Skeletal muscle cell (primary cell): ENCODE measurements around the gene HPDL.
"Not testable (repeated sequence)": the region's sequence is repeated elsewhere in the genome, so short reads cannot be mapped to it uniquely, and the experiment has no call there.

ENCODE experiments used
- DNase-seq: peaks from one replicate; pipeline ENCODE4 v3.0.0-alpha.2; 2010; ENCODE audit warnings: low read depth
- H3K4me3 ChIP-seq: 2 replicates; pipeline ENCODE4 v1.5.1; 2011; ENCODE audit warnings: low read depth, mild to moderate bottlenecking, control low read depth, low read length, moderate library complexity

The HPDL gene

DNA sequence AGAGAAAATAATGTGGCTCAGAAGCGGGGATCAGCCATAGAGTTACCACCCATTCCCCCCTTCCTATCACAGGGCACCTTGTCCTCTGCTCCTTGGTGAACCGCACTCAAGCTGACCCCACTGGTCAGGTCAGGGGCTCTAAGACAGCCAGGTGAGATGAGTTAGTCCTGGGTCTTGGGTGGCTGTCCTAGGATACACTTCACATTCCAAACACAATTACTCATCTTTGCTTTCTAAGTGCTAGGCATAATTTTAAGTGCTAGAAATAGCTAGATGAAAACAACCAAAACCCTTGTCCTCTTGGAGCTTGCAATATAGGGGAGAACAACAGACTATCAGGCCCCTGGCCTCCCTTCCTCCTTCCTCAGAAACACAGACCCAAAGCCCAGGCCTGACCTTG is 21.3 kb downstream of the HPDL start:
- no peak for DNase-seq

DNA sequence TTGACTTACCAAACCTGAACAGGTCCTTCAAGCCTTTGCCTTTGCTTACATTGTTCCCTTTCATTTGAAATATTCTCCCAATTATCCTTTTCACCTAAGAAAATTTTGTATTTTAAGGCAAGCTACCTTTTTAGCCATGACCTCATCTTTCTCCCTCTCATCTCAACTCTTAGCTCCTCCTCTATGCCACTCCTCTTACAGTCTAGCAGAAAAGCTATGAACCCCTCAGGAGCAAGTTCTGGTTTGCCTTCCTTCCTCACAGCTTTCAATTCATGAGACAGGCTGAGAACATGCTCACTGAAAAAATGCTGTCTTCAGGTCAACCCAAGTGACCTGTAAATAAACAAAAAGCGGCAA is 21.9 kb downstream of the HPDL start:
- no peak for DNase-seq
- no peak overlapping the region for H3K4me3 ChIP-seq

More for the DNA sequence above, 21.3 kb downstream of the HPDL start:
- H3K4me3 ChIP-seq = no peak overlapping the region

DNA sequence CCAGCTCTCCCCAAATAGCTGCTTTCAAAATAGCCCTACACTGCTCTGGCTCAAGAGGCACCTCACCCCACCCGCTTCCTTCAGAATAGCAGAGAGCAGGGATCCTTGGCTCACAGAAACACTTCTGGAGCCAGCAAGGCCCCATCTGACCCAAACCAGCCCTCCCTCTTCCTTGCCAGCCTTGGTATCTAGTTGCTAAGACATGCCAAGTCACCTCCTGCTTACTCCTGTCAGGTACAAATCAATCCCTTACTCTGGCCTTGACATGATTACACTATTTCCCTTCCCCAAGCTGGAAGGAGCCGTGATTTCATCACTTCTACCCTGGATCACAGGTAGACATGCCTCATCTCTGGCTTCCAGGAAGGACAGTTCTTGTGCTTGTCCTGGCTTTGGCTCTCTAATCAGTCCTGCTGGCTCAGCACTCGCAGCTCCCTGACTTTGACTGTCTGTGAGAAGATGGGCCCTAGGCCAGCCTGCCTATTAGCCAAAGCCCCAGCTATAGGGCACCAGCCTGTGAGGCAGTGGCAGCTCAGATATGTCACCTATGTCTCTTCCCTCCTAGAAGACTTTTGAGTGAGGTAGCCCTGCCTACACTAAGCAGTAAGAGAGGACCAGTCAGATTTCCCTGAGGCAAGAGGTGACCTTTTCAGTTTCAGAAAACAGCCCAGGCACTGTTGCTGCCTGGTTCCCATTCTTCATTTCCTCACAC is 22.4 kb downstream of the HPDL start:
- H3K4me3 ChIP-seq = no peak overlapping the region
- no peak for DNase-seq

DNA sequence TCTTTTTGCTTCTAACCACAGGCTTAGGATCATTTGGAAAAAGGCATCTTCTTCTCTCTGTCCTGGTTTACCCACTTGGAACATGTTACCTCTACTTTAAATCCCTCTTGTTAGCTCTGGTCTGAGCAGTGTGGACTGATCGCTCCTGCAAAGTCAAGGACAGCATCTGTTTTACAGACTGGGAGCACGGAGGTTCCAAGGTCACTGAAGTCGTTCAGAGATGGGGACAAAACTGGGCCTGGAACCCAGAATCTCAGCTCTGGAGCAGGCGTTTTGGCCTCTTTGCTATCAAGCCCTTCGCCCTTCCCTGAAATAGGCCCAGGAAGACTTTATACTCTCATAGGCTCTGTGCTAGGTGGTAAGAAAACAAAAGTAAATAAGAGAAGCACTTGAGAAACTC is 24.8 kb downstream of the HPDL start:
- DNase-seq = no peak
- H3K4me3 ChIP-seq = no peak overlapping the region

DNA sequence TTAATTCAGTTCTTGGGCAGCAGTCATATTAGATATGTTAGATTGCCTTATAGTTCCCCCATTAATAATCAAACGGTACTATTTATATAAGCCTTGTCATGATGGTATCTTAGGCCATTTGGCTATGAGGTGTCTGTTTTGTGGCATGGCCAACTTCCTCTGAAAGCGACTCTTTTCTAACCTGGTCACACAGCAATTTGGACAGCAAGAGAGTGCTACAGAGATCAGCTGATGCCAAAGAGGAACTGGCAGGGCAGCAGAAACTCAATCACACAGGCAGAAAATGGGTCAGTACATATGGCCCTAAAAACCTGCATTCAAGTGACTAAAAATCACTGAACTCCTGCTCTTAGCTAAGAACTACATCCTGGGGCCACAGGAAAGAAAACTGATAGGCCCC is 27.0 kb downstream of the HPDL start:
- no peak for DNase-seq
- H3K4me3 ChIP-seq = no peak overlapping the region

DNA sequence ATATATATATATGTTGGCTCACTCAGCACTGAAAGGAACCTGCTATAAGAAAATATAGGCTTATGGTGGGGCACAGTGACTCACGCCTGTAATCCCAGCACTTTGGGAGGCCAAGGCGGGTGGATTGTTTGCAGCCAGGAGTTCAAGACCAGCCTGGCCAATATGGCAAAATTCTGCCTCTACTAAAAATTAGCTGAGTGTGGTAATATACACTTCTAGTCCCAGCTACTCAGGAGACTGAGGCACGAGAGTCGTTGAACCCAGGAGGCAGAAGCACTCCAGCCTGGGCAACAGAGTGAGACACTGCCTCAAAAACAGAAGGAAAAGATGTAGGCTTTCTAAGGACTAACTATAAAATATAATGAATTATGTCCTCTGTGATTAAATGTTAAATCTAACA is 28.1 kb downstream of the HPDL start:
- H3K4me3 ChIP-seq = no peak overlapping the region
- no peak for DNase-seq

DNA sequence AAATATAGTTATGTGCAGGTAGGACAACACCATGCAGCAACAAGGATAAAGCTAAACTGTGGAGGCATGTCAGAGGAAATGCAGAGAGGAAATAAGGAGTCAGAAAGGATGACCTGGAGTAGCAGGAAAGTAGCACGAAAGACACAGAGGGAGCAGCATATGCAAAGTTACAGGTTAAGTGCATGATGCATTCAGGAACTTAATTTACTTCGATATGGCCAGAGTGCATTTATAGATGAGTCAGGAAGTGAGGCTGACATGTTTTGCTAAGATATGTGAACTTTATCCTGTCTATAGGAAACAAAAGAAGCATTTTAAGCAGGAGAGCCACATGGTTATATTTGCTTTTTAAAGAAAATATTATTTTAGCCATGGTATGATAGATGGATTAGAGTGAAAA is 29.0 kb downstream of the HPDL start:
- H3K4me3 ChIP-seq = no peak overlapping the region
- DNase-seq = no peak

DNA sequence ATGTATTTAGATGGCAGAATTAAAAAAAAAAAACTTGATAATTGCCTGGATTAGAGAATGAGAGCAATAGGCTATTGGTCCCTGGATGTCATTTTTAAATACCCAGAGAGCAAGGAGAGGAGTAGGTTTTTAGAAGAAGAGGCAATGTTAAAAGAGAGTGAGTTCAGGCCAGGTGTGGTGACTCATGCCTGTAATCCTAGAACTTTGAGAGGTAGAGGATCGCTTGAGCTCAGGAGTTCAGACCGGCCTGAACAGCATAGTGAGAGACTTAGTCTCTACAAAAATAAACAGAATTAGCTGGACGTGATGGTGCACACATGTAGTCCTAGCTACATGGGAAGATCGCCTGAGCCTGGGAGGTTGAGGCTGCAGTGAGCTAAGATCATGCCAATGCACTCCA is 29.5 kb downstream of the HPDL start:
- DNase-seq = no peak
- no peak overlapping the region for H3K4me3 ChIP-seq

DNA sequence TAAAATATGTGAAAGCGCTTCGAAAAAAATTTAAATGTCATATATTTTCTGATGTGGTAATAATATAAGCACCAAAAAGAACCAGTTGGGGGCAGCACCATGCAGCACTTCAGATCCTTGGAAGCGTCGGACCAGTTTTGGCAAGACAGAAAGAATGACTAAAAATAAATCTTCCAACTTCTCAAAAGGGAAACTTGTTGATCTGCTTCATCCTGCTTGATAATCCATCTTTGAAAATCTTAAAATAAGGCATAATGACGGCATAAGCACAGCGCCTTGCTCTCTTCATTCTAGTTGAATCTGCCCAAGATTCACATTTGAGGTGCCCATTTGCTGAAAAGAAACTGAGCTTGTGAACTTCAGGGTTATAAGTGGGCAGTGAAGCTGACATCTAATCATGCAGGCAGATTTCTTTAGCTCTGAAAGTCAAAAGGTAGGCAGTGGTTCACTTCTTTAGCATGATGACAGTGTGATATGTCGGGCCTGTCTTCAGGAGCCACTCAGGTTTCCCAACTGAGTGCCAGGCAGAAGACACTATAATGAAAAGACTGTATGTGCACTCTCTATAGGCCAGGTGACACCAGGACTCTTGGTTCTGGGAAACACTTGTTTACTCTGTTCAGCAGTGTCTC is 33.3 kb downstream of the HPDL start:
- no peak overlapping the region for H3K4me3 ChIP-seq
- DNase-seq = peak; percentile 32

DNA sequence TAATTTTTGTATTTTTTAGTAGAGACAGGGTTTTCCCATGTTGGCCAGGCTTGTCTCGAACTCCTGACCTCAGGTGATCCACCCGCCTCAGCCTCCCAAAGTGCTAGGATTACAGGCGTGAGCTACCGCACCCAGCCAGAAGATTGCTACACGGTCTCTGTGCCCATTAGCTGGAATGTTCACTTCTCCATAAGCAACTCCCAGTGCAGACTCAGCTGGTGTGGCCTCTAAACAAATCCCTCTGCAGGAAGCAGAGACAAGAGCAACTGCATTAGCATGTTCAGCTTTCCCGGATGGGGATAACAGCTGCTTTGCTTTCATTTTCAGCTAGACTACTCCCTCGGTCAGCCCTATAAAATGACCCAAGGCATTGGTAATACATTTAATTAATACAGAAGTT is 34.3 kb downstream of the HPDL start:
- DNase-seq = peak; percentile 50
- H3K4me3 ChIP-seq = not testable (repeated sequence)

DNA sequence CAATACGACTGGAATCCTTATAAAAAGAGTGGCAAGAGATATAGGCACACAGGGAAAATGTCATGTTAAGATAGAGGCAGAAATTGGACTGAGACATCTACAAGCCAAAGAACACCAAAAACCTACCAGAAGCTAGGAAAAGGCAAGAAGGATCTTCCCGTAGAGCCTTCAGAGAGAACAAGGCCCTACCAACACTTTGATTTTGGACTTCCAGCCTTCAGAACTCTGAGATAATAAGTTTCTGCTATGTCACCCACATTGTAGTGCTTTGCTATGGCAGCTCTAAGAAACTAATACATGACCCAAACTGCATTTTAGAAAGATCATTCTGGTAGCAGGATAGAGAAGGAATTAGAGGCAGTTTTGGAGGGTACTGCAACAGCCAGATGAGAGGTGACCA is 37.6 kb downstream of the HPDL start:
- no peak for DNase-seq
- H3K4me3 ChIP-seq = no peak overlapping the region

DNA sequence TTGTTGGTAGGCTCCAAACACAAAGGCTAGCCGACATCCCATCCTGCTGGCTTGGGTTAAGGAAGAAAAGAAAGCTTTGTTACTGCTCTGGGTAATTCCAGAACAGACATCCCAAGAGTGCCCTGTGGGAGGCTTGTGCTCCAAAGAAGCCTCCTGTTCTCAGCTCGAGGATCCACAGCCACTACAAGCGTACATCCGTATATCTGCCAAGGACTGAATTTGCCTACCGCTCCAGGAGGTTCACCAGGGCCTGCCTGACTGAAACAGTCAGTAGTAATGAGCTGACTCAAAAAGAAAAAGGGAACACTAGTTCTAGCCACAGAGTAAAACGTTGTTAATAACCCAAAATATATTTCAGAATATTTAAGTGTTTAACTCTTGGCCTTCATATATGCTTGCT is 38.4 kb downstream of the HPDL start:
- DNase-seq = no peak
- no peak overlapping the region for H3K4me3 ChIP-seq

DNA sequence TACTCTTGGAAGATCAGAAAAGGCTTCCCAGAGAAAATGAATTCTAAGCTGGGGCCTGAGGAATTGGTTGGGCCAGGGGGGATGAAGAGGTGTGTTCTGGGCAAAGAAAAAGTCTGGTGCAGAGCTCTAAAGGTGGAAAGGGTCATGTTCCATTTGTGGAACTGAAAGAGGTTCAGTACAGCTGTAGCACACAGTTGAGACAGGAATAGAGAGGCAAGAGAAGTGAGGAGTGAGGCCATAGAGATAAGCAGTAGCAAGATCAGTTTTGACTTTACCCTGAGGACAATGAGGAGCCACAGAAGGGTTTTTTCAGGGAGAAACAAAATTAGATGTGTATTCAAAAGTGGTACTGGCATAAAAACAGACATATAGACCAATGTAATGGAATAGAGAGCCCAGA is 43.9 kb downstream of the HPDL start:
- H3K4me3 ChIP-seq = no peak overlapping the region
- DNase-seq = no peak

DNA sequence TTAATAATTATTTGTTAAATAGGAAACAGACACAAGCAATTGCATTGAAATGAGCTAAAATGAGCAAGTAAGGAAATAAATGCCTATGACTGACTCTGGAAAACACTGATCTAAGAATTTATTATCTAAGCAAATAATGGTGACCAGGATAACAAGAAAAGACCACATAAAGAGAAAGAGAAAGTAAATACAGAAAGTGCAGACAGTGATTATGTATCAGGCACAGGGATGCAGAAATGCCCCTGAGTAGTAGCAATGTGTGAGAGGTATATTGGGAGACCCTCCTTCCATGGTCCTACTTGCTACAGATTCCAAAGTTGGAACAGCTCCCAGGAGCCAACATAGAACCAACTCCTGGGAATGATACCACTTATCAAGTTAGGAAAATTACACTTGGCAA is 46.9 kb downstream of the HPDL start:
- no peak for DNase-seq
- no peak overlapping the region for H3K4me3 ChIP-seq

DNA sequence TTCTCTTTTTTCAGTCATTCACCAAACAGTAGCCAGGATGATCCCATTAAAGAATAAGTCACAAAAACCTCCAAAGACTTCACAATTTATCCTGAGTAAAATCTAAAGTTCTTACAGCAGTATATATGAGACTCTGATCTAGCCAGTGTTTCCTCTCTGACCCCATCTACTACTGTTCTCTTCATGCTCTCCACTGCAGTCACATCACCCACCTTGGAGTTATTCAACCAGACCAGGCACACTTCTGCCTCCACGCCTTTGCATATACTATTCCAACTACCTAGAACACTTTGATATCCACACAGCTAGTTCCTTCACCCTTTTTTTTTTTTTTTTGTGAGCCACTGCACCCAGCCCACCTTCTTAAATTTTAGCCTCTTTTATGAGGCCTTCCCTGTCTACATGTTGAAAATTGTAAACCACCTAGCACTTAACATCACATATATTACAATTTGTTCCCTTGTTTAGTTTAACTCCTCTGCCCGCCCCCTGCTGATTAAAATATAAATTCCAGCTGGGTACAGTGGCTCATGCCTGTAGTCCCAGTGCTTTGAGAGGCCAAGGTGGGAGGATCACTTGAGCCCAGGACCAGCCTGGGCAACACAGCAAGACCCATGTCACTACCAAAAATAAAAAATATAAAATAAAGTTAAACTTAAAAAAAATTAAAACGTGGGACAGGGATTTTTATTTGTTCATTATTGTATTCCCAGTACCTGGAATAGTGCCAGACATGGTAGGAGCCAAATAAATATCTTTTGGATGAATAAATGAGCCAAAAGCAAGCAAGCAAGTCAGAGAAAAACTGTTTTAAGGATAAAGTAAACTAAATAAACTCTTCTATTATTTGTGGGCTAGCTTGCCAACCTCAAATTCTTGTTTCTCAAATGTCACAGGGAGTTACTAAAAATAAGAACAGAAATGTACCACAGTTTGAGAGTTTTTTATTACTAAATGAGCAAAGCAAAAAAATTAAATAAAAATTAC is 48.7 kb downstream of the HPDL start:
- DNase-seq = no peak
- H3K4me3 ChIP-seq = no peak overlapping the region

DNA sequence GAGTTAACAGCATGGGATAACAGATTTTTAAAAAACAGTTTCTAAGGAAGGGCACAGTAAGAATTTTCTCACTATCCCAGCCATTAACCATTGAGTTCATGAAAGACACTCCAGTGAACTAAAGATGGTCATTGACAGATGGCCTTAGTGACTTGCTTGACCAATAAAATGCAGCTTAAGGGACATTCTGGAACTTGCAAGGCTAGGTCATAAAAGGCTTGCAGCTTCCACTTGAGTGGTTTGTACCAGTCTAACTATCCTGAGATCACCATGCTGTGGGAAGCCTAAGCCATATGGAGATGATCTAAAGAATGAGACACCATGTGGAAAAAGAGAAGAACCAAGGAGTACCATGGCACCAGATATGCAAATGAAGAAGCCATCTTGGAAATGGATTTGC is 51.5 kb downstream of the HPDL start:
- no peak for DNase-seq
- H3K4me3 ChIP-seq = no peak overlapping the region
